ENCODE results near the gene SLC27A5. TPM values are rescaled to one million over a fixed set of nuclear protein-coding genes. Genes with fewer than 3 reads are reported as not detected.

The SLC27A5 gene
- total and polyA plus RNA-seq, 2 of the 13 experiments (the other 11 are each of a cell fraction or from before 2014, with no cell fraction given), result 30.3 to 40.2 TPM

GRCh38 chr19:58543826-58544590 is 32.2 kb upstream of the SLC27A5 start, which contains the start of gene TRIM28 (continued):
- TF ChIP-seq KDM5B (CRISPR knock-in tag; IDR thresholded peaks at IDR 0.05; ENCODE audit: borderline replicate concordance) (0 out of 2 replicates have a peak, but pooled peaks have one; percentile 23), NFATC3 (CRISPR knock-in tag; IDR thresholded peaks at IDR 0.05) (no peak), HNRNPLL (IDR thresholded peaks at IDR 0.05; ENCODE audit: low read depth, low read length, poor library complexity, severe bottlenecking) (peak; percentile 89), SCMH1 (CRISPR knock-in tag; IDR thresholded peaks at IDR 0.05; ENCODE audit: borderline replicate concordance) (no peak), PBX3 (CRISPR knock-in tag; IDR thresholded peaks at IDR 0.05; ENCODE audit: borderline replicate concordance) (no peak), EEA1 (CRISPR knock-in tag; IDR thresholded peaks at IDR 0.05; ENCODE audit: borderline replicate concordance) (no peak), HNF4G (IDR thresholded peaks at IDR 0.05; ENCODE audit: borderline replicate concordance, low read depth, low read length) (no peak), HNF4G (CRISPR knock-in tag; IDR thresholded peaks at IDR 0.05; ENCODE audit: borderline replicate concordance, low read depth) (no peak), ZBTB20 (CRISPR knock-in tag; IDR thresholded peaks at IDR 0.05; ENCODE audit: borderline replicate concordance, low read depth) (0 out of 2 replicates have a peak, but pooled peaks have one; percentile 23), ZFYVE20 (CRISPR knock-in tag; IDR thresholded peaks at IDR 0.05; ENCODE audit: borderline replicate concordance, low read depth) (peak; percentile 92), REST (IDR thresholded peaks at IDR 0.05; ENCODE audit: borderline replicate concordance in 1 of 2, low read depth in 1 of 2, low read length in 2 of 2) (peak in 1 of 2 experiments; percentile 38; a peak in 1 of 4 replicates), ZNF597 (CRISPR knock-in tag; IDR thresholded peaks at IDR 0.05) (no peak), ZNF234 (CRISPR knock-in tag; conservative IDR thresholded peaks at IDR 0.05) (no peak), TBX2 (CRISPR knock-in tag; IDR thresholded peaks at IDR 0.05; ENCODE audit: borderline replicate concordance) (peak; percentile 16; the same call in 1 of the 2 replicates), KMT2A (CRISPR knock-in tag; IDR thresholded peaks at IDR 0.05) (0 out of 2 replicates have a peak, but pooled peaks have one; percentile 21), ZNF224 (CRISPR knock-in tag; IDR thresholded peaks at IDR 0.05) (no peak), GLMP (CRISPR knock-in tag; IDR thresholded peaks at IDR 0.05; ENCODE audit: borderline replicate concordance) (no peak), SP2 (CRISPR knock-in tag; IDR thresholded peaks at IDR 0.05) (no peak), GFI1 (CRISPR knock-in tag; IDR thresholded peaks at IDR 0.05; ENCODE audit: borderline replicate concordance) (no peak; the same call in 1 of the 2 replicates), NCOA1 (CRISPR knock-in tag; IDR thresholded peaks at IDR 0.05) (0 out of 2 replicates have a peak, but pooled peaks have one; percentile 19), FLYWCH1 (CRISPR knock-in tag; IDR thresholded peaks at IDR 0.05) (no peak)

All from HepG2 (cell line).